A549 (cell line): Measurements from ENCODE around the gene POPDC3. TPM values are rescaled to one million over a fixed set of nuclear protein-coding genes. Genes with fewer than 3 reads are reported as not detected.

Experiments
- ATAC-seq, 2 experiments: fragments of 200-7000 bp in 1 of 2; fragments of >200 bp in 1 of 2; cut with Nextera tagmentation in 1 of 2; cut with Tn5 transposase in 1 of 2; 3 replicates each; pipeline versions ENCODE4 v1.8.0 to v1.9.1; 2018 to 2020; ENCODE audit warnings: mild to moderate bottlenecking in 1 of 2, moderate library complexity in 1 of 2
- CTCF ChIA-PET: fragments of 300-600 bp; sonication (Branson Sonifier 250); formaldehyde crosslinking; extraction: SDS; loops from one replicate; lab custom pipeline; 2021; ENCODE audit warnings: antibody characterized with exemption, inconsistent platforms; lab: Yijun Ruan, JAX
- POLR2A ChIA-PET: fragments of 350-600 bp; formaldehyde crosslinking; extraction: SDS; loops from one replicate; lab custom pipeline; 2021; ENCODE audit warnings: antibody characterized with exemption, inconsistent platforms; lab: Yijun Ruan, JAX
- DNase-seq, 2 experiments: peaks; one replicate each; pipeline versions ENCODE4 v3.0.0 to v3.0.0-alpha.2; 2011 to 2016; ENCODE audit warnings: low read depth in 1 of 2, low spot score in 1 of 2
- FAIRE-seq: peaks from 2 replicates; lab custom pipeline; 2011; peaks lifted over from hg19 to GRCh38; lab: Jason Lieb, UNC
- H3K27ac ChIP-seq, 2 experiments: fragments of >200 bp; sonication (Bioruptor Twin); formaldehyde crosslinking; 3 replicates each; pipeline ENCODE4 v1.5.1; 2016 to 2017
- H3K4me1 ChIP-seq: fragments of >200 bp; sonication (Bioruptor Twin); formaldehyde crosslinking; 3 replicates; pipeline ENCODE4 v1.6.1; 2016
- H3K4me2 ChIP-seq: fragments of >200 bp; sonication (Bioruptor Twin); formaldehyde crosslinking; 3 replicates; pipeline ENCODE4 v1.6.1; 2016
- H3K4me3 ChIP-seq: fragments of >200 bp; sonication (Bioruptor Twin); formaldehyde crosslinking; 3 replicates; pipeline ENCODE4 v1.5.1; 2016
- H3K9me3 ChIP-seq: fragments of >200 bp; sonication (Bioruptor Twin); formaldehyde crosslinking; 3 replicates; pipeline ENCODE4 v1.6.1; 2016
- CBX2 ChIP-seq: fragments of 200-600 bp; sonication (generic); IDR thresholded peaks from 2 replicates; pipeline ENCODE4 v1.6.1; 2016; ENCODE audit warnings: low read depth, mild to moderate bottlenecking, borderline replicate concordance
- CHD4 ChIP-seq: fragments of 200-600 bp; sonication (generic); IDR thresholded peaks from 2 replicates; pipeline ENCODE4 v1.6.1; 2016; ENCODE audit warnings: antibody characterized with exemption, mild to moderate bottlenecking, borderline replicate concordance
- EHF ChIP-seq: fragments of 250-450 bp; sonication (Bioruptor Pico); IDR thresholded peaks from 2 replicates; pipeline ENCODE4 v1.5.0; 2020; ENCODE audit warnings: mild to moderate bottlenecking
- EP300 ChIP-seq, 2 experiments: fragments of >200 bp; sonication (Bioruptor Twin); formaldehyde crosslinking; IDR thresholded peaks; 2 replicates in 1 of 2; 3 replicates in 1 of 2; pipeline ENCODE4 v1.6.1; 2016 to 2017
- FOSB ChIP-seq: fragments of 250-450 bp; sonication (Bioruptor Pico); IDR thresholded peaks from 2 replicates; pipeline ENCODE4 v1.5.0; 2020; ENCODE audit warnings: mild to moderate bottlenecking, moderate library complexity
- FOXS1 ChIP-seq: fragments of 250-450 bp; sonication (Bioruptor Pico); IDR thresholded peaks from 2 replicates; pipeline ENCODE4 v1.5.0; 2020; ENCODE audit warnings: mild to moderate bottlenecking, moderate library complexity
- GATA3 ChIP-seq: IDR thresholded peaks from 2 replicates; pipeline ENCODE4 v1.6.1; 2012; ENCODE audit warnings: borderline replicate concordance
- HDAC2 ChIP-seq: fragments of 200-600 bp; sonication (generic); IDR thresholded peaks from 2 replicates; pipeline ENCODE4 v1.6.1; 2016
- HOXB13 ChIP-seq: fragments of 250-450 bp; sonication (Bioruptor Pico); IDR thresholded peaks from 2 replicates; pipeline ENCODE4 v1.5.0; 2020; ENCODE audit warnings: low read depth, mild to moderate bottlenecking, moderate library complexity
- HOXB5 ChIP-seq: fragments of 250-450 bp; sonication (Bioruptor Pico); IDR thresholded peaks from 2 replicates; pipeline ENCODE4 v1.5.0; 2020; ENCODE audit warnings: mild to moderate bottlenecking, moderate library complexity
- JUN ChIP-seq, 2 experiments: fragments of >200 bp; sonication (Bioruptor Twin); formaldehyde crosslinking; IDR thresholded peaks; 2 replicates in 1 of 2; 3 replicates in 1 of 2; pipeline ENCODE4 v1.6.1; 2016 to 2017
- JUNB ChIP-seq: fragments of >200 bp; sonication (Bioruptor Twin); formaldehyde crosslinking; IDR thresholded peaks from 2 replicates; pipeline ENCODE4 v1.6.1; 2016
- KDM1A ChIP-seq: fragments of 200-600 bp; sonication (generic); IDR thresholded peaks from 2 replicates; pipeline ENCODE4 v1.6.1; 2016; ENCODE audit warnings: low read depth, mild to moderate bottlenecking
- MAFK ChIP-seq: fragments of 450-650 bp; IDR thresholded peaks from 2 replicates; pipeline ENCODE4 v1.6.1; 2014; ENCODE audit not compliant: partially characterized antibody
- MAX ChIP-seq: IDR thresholded peaks from 2 replicates; pipeline ENCODE4 v1.6.1; 2012
- MAZ ChIP-seq: fragments of 150-350 bp; IDR thresholded peaks from 2 replicates; pipeline ENCODE4 v1.6.1; 2014; ENCODE audit warnings: antibody characterized with exemption, low read depth, low read length, borderline replicate concordance
- NFE2L2 ChIP-seq: fragments of 150-350 bp; conservative IDR thresholded peaks from 2 replicates; pipeline ENCODE4 v1.6.1; 2014; ENCODE audit warnings: low read length
- NPAS2 ChIP-seq: fragments of 250-450 bp; sonication (Bioruptor Pico); IDR thresholded peaks from 2 replicates; pipeline ENCODE4 v1.8.0; 2022; ENCODE audit warnings: mild to moderate bottlenecking, moderate library complexity, borderline replicate concordance
- NR3C1 ChIP-seq: fragments of >200 bp; sonication (Bioruptor Twin); formaldehyde crosslinking; IDR thresholded peaks from 3 replicates; pipeline ENCODE4 v1.6.1; 2017
- POLR2AphosphoS2 ChIP-seq: conservative IDR thresholded peaks from 2 replicates; pipeline ENCODE4 v1.6.1; 2012; ENCODE audit warnings: low read length, improper control_type of control experiment, inconsistent platforms
- RAD21 ChIP-seq, 2 experiments: fragments of >200 bp in 1 of 2; sonication (Bioruptor Twin) in 1 of 2; formaldehyde crosslinking in 1 of 2; IDR thresholded peaks in 1 of 2; conservative IDR thresholded peaks in 1 of 2; 2 replicates in 1 of 2; 3 replicates in 1 of 2; pipeline ENCODE4 v1.6.1; 2012 to 2018; ENCODE audit warnings: inconsistent platforms in 1 of 2
- RCOR1 ChIP-seq: fragments of 150-350 bp; IDR thresholded peaks from 2 replicates; pipeline ENCODE4 v1.6.1; 2014; ENCODE audit warnings: antibody characterized with exemption, low read length, low read depth
- RFX5 ChIP-seq: fragments of 450-650 bp; IDR thresholded peaks from 2 replicates; pipeline ENCODE4 v1.7.1; 2014; ENCODE audit warnings: antibody characterized with exemption, mild to moderate bottlenecking, moderate library complexity
- SMC3 ChIP-seq: fragments of >200 bp; sonication (Bioruptor Twin); formaldehyde crosslinking; IDR thresholded peaks from 3 replicates; pipeline ENCODE4 v1.6.1; 2018; ENCODE audit warnings: inconsistent platforms
- SREBF2 ChIP-seq: fragments of 450-650 bp; IDR thresholded peaks from 2 replicates; pipeline ENCODE4 v1.6.1; 2014; ENCODE audit warnings: mild to moderate bottlenecking, moderate library complexity
- TFCP2L1 ChIP-seq: fragments of 250-450 bp; sonication (Bioruptor Pico); IDR thresholded peaks from 2 replicates; pipeline ENCODE4 v1.5.0; 2021; ENCODE audit warnings: mild to moderate bottlenecking
- TP53 ChIP-seq: fragments of 250-450 bp; sonication (Bioruptor Pico); IDR thresholded peaks from 2 replicates; pipeline ENCODE4 v1.5.0; 2021; ENCODE audit warnings: mild to moderate bottlenecking, moderate library complexity
- USF2 ChIP-seq: fragments of 450-650 bp; IDR thresholded peaks from 2 replicates; pipeline ENCODE4 v1.6.1; 2014; ENCODE audit warnings: antibody characterized with exemption
- ZFP36 ChIP-seq: fragments of 450-650 bp; IDR thresholded peaks from 2 replicates; pipeline ENCODE4 v1.6.1; 2014; ENCODE audit warnings: borderline replicate concordance; ENCODE audit not compliant: partially characterized antibody
- ZNF302 ChIP-seq: fragments of 250-450 bp; sonication (Bioruptor Pico); IDR thresholded peaks from 2 replicates; pipeline ENCODE4 v1.9.0; 2021; ENCODE audit warnings: inconsistent platforms, mild to moderate bottlenecking, moderate library complexity
- ZSCAN20 ChIP-seq: fragments of 250-450 bp; sonication (Bioruptor Pico); IDR thresholded peaks from 2 replicates; pipeline ENCODE4 v1.8.0; 2022; ENCODE audit warnings: mild to moderate bottlenecking, moderate library complexity
- WGBS: methylation state at CpG from one replicate; pipeline ENCODE4 v1.1.6; 2017; ENCODE audit errors: missing lambda C conversion rate; 5-methylcytosine and 5-hydroxymethylcytosine counted together
- polyA plus RNA-seq, 4 experiments: library from polyadenylated mRNA; depleted of rRNA in 3 of 4; stranded (reverse); fragments of >200 nt; fragmentation: RNase III in 1 of 4; extraction: RNeasy Plus Mini Kit Qiagen cat#74134 plus additional on column Dnase treatment in 1 of 4; gene quantifications; 2 replicates in 3 of 4; 3 replicates in 1 of 4; pipeline ENCODE4 v1.2.3, GENCODE V29; 2011 to 2017

POPDC3 gene
- polyA plus RNA-seq, 2 of the 4 experiments (the other 2 are of a cell fraction), result 19.7 to 54.9 TPM

- no peak overlapping the region for H3K4me3 ChIP-seq
- ATAC-seq, result no peak
- 75% methylated on average over 6 of the region's 6 CpGs for WGBS
- H3K4me2 ChIP-seq, result no peak overlapping the region
- CTCF ChIA-PET, result interaction anchor here (0.6 kb wide), 2 partner anchors 56 to 89 kb away, joined by 3 read pairs; no protein-coding TSS in a partner anchor
- no peak for FAIRE-seq
- no peaks in the 10 kb centered on the region for H3K4me1 ChIP-seq
- no peaks in the 10 kb centered on the region for H3K9me3 ChIP-seq
- no peak overlapping the region for H3K27ac ChIP-seq
- POLR2A ChIA-PET, result no interaction called here
- TF ChIP-seq ZNF302, result no peak
- TF ChIP-seq TP53, result no peak
- no peak for DNase-seq
Measured at GRCh38 chr6:105200133-105200730, 20.4 kb upstream of the POPDC3 start.

GRCh38 chr6:105199711-105200110, 19.9 kb upstream of the POPDC3 start:
- H3K4me2 ChIP-seq, result no peak overlapping the region
- H3K27ac ChIP-seq, result no peak overlapping the region
- TF ChIP-seq USF2, result no peak
- no peak for TF ChIP-seq ZSCAN20 (CRISPR knock-in tag)
- TF ChIP-seq JUNB, result no peak
- no peak for TF ChIP-seq SMC3
- TF ChIP-seq KDM1A, result no peak
- TF ChIP-seq NR3C1, result no peak
- no peak for TF ChIP-seq TP53
- no peak for TF ChIP-seq MAFK
- TF ChIP-seq SREBF2, result no peak
- no peak for TF ChIP-seq ZNF302
- no peak for TF ChIP-seq FOSB
- TF ChIP-seq EHF (CRISPR knock-in tag), result no peak
- no peak for TF ChIP-seq CHD4
- TF ChIP-seq MAZ, result no peak
- no peak for TF ChIP-seq JUN (IDR thresholded peaks at IDR 0.05)
- TF ChIP-seq FOXS1, result no peak
- no peak for TF ChIP-seq NFE2L2
- no peak for TF ChIP-seq HOXB13 (CRISPR knock-in tag)
- no peak for TF ChIP-seq EP300 (IDR thresholded peaks at IDR 0.05)
- TF ChIP-seq ZFP36, result no peak
- no peak overlapping the region for H3K4me3 ChIP-seq
- ChIA-PET POLR2A (no interaction called here), CTCF (no interaction called here)
- FAIRE-seq (no peak), DNase-seq (no peak), ATAC-seq (no peak)
- WGBS, result 46% methylated on average over 5 of the region's 6 CpGs
- no peaks in the 10 kb centered on the region for H3K4me1 ChIP-seq
- no peaks in the 10 kb centered on the region for H3K9me3 ChIP-seq

GRCh38 chr6:105196076-105196475, 16.3 kb upstream of the POPDC3 start:
- no peak for TF ChIP-seq NFE2L2
- TF ChIP-seq RCOR1, result no peak
- TF ChIP-seq ZFP36, result no peak
- ChIA-PET CTCF (no interaction called here), POLR2A (no interaction called here)
- no peaks in the 10 kb centered on the region for H3K4me1 ChIP-seq
- H3K9me3 ChIP-seq, result peaks cover 2% of the 10 kb centered on the region; the same call in 1 of the 3 replicates
- no peak overlapping the region for H3K4me2 ChIP-seq
- WGBS, result 76% methylated on average over 2 of the region's 2 CpGs
- no peak for ATAC-seq
- no peak overlapping the region for H3K4me3 ChIP-seq
- DNase-seq, result no peak
- FAIRE-seq, result no peak
- H3K27ac ChIP-seq, result no peak overlapping the region

GRCh38 chr6:105194591-105194990, 14.8 kb upstream of the POPDC3 start:
- POLR2A ChIA-PET, result no interaction called here
- no peaks in the 10 kb centered on the region for H3K4me1 ChIP-seq
- CTCF ChIA-PET, result interaction anchor here (1.1 kb wide), 1 partner anchor 169 kb away, joined by 4 read pairs; no protein-coding TSS in a partner anchor
- H3K27ac ChIP-seq, result no peak overlapping the region
- FAIRE-seq (no peak), ATAC-seq (no peak), DNase-seq (no peak)
- H3K4me3 ChIP-seq, result no peak overlapping the region
- H3K4me2 ChIP-seq, result no peak overlapping the region
- WGBS, result 44% methylated on average over 3 of the region's 3 CpGs
- peaks cover 2% of the 10 kb centered on the region; the same call in 1 of the 3 replicates for H3K9me3 ChIP-seq
- TF ChIP-seq NPAS2 (CRISPR knock-in tag), result no peak
- no peak for TF ChIP-seq EP300 (IDR thresholded peaks at IDR 0.05)
- no peak for TF ChIP-seq CBX2
- no peak for TF ChIP-seq GATA3
- no peak for TF ChIP-seq HOXB5 (CRISPR knock-in tag)
- no peak for TF ChIP-seq POLR2AphosphoS2
- no peak for TF ChIP-seq KDM1A
- no peak for TF ChIP-seq MAX
- no peak for TF ChIP-seq RAD21 (conservative IDR thresholded peaks at IDR 0.05 in 1 of 2, IDR thresholded peaks at IDR 0.05 in 1 of 2)
- TF ChIP-seq TFCP2L1 (CRISPR knock-in tag), result no peak
- no peak for TF ChIP-seq HOXB13 (CRISPR knock-in tag)
- no peak for TF ChIP-seq RFX5
- no peak for TF ChIP-seq MAFK
- no peak for TF ChIP-seq USF2
- no peak for TF ChIP-seq TP53
- TF ChIP-seq NFE2L2, result no peak
- no peak for TF ChIP-seq HDAC2
